22Rv1 (cell line): ENCODE data around the gene CSF2RB.

Experiments used
- H3K27ac ChIP-seq: fragments of 450-650 bp; 2 replicates; pipeline ENCODE4 v1.5.1; 2017
- ZFX ChIP-seq: fragments of 450-650 bp; IDR thresholded peaks from 2 replicates; pipeline ENCODE4 v1.6.1; 2017; ENCODE audit warnings: antibody characterized with exemption, borderline replicate concordance
- TF ChIP-seq, protein P1 (sequence below): fragments of 450-650 bp; IDR thresholded peaks from 2 replicates; pipeline ENCODE4 v1.5.1; 2017; ENCODE audit warnings: mild to moderate bottlenecking

CSF2RB gene

GRCh38 chr22:36913427-36914389 lies at the start of gene CSF2RB:
Gene CSF2RB, plus strand, starts transcription at chr22:36913628. Its CDS starts 8,580 bp downstream, at chr22:36922208.
- TF ChIP-seq ZFX, result no peak
- TF ChIP-seq, protein P1, sequence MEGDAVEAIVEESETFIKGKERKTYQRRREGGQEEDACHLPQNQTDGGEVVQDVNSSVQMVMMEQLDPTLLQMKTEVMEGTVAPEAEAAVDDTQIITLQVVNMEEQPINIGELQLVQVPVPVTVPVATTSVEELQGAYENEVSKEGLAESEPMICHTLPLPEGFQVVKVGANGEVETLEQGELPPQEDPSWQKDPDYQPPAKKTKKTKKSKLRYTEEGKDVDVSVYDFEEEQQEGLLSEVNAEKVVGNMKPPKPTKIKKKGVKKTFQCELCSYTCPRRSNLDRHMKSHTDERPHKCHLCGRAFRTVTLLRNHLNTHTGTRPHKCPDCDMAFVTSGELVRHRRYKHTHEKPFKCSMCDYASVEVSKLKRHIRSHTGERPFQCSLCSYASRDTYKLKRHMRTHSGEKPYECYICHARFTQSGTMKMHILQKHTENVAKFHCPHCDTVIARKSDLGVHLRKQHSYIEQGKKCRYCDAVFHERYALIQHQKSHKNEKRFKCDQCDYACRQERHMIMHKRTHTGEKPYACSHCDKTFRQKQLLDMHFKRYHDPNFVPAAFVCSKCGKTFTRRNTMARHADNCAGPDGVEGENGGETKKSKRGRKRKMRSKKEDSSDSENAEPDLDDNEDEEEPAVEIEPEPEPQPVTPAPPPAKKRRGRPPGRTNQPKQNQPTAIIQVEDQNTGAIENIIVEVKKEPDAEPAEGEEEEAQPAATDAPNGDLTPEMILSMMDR, result no peak
- H3K27ac ChIP-seq, result no peak within 1 kb of the TSS

DNA sequence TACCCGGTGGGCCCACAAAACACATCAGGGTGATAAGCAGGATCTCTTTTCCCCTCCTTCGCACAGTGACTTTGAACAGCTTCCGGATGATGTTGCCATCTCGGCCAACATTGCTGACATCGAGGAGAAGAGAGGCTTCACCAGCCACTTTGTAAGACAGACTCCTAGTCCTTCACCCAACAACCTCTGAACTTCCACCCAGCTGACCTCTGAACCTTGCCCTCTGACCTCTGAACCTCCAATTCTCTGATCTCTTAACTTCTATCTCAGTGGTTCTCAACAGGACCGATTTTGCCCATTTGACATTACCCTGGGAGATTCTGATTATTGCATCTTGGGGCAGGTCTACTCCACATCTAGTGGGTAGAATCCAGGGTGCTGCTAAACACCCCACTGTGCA lies 49.4 kb upstream of the CSF2RB start:
- H3K27ac ChIP-seq, result no peak overlapping the region
- TF ChIP-seq ZFX, result no peak
- TF ChIP-seq, protein P1, result no peak

- no peak for TF ChIP-seq ZFX
- TF ChIP-seq, protein P1, result no peak
- H3K27ac ChIP-seq, result no peak overlapping the region
These were observed 48.8 kb upstream of the CSF2RB start for GRCh38 chr22:36864454-36865215.

DNA sequence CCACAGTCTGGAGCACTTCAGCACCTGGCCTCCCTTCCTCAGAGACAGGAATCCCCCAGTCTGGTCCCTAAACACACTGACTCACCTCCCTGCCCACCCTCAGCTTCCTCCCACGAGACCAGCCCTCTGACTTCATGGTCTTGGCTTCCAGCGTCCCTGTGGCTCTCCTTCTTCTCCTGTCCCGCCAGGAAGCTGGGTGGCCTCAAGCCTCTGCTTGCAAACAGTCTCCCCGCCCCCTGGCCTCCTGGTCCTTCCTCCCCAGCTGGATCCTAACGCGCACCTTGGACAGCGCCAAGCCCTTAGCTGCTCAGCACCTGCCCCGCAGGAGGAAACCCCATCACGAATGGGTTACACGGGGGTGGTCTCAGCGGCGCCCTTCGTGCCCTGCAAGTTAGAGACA lies 48.1 kb upstream of the CSF2RB start:
- TF ChIP-seq, protein P1, result no peak
- TF ChIP-seq ZFX, result no peak
- no peak overlapping the region for H3K27ac ChIP-seq

GRCh38 chr22:36867695-36868094 lies 45.7 kb upstream of the CSF2RB start:
- TF ChIP-seq, protein P1, result no peak
- TF ChIP-seq ZFX, result no peak
- no peak overlapping the region for H3K27ac ChIP-seq

DNA sequence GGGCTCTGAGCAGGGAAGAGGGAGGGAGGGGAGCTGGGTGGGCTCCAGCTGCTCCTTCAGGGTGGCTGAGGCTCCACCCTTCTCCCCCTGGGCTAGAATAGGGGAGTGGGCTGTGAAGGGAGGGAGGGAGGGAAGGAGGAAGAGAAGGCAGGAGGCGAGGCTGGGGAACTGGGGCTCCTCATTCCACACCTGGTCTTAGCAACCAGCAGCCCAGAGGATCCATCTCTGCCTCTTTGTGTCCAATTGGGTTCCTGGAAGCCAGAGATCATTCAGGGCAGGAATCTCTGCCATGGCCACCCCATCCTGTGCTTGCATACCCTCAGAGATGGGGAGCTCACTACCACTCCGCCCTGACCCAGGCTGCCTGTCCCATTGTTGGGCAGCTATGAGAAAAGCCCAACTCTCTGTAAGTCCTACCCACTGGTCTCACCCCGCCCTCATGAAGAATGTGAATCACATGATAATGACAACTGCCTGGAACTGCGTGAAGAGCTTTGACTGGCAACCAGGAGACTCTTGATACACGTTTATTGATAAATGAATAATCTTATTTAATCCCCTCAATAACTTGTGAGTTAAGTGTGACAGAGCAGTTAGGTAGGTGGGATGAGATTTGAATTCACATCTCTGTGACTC lies 44.8 kb upstream of the CSF2RB start:
- TF ChIP-seq, protein P1, result no peak
- no peak for TF ChIP-seq ZFX

More for the DNA sequence above, 44.8 kb upstream of the CSF2RB start:
- no peak overlapping the region for H3K27ac ChIP-seq
